Spinal cord (tissue), 10 donors: ENCODE measurements around the gene BCL2L11. TPM values are rescaled to one million over a fixed set of nuclear protein-coding genes. Genes with fewer than 3 reads are reported as not detected.

Experiments
- DNase-seq, 6 donors: peaks; one replicate each; pipeline versions ENCODE4 v3.0.0 to v3.0.0-alpha.2; 2013 to 2015; ENCODE audit warnings: low spot score in 6 of 6, low read depth in 4 of 6
- H3K27ac ChIP-seq: one replicate; pipeline ENCODE4 v1.5.1; 2013; ENCODE audit warnings: low read depth, low read length, control low read depth
- H3K27me3 ChIP-seq: one replicate; pipeline ENCODE4 v1.6.1; 2013; ENCODE audit warnings: low read length; ENCODE audit not compliant: control insufficient read depth, insufficient read depth
- H3K36me3 ChIP-seq: one replicate; pipeline ENCODE4 v1.6.1; 2013; ENCODE audit warnings: low read length; ENCODE audit not compliant: control insufficient read depth, insufficient read depth
- H3K4me1 ChIP-seq: one replicate; pipeline ENCODE4 v1.6.1; 2013; ENCODE audit warnings: low read length; ENCODE audit not compliant: control insufficient read depth, insufficient read depth
- H3K4me3 ChIP-seq: one replicate; pipeline ENCODE4 v1.5.1; 2013; ENCODE audit warnings: low read depth, low read length, control low read depth
- H3K9me3 ChIP-seq: one replicate; pipeline ENCODE4 v1.6.1; 2013; ENCODE audit warnings: low read length; ENCODE audit not compliant: control insufficient read depth, insufficient read depth
- WGBS: methylation state at CpG from one replicate; pipeline ENCODE4 v1.1.5; 2013; ENCODE audit warnings: missing lambda C conversion rate; ENCODE audit not compliant: insufficient coverage; 5-methylcytosine and 5-hydroxymethylcytosine counted together
- polyA plus RNA-seq, 2 donors: library from polyadenylated mRNA; unstranded; fragments of 120-200 nt; gene quantifications; one replicate each; pipeline ENCODE4 v1.2.1, GENCODE V29; 2013; ENCODE audit not compliant: insufficient read length in 2 of 2
- total RNA-seq, 2 donors: library from RNA; depleted of rRNA in 1 of 2; stranded (reverse); fragments of 120-200 nt in 1 of 2; fragments of >200 nt in 1 of 2; gene quantifications; one replicate each; pipeline versions ENCODE4 v1.2.3 to v1.2.4, GENCODE V29; 2013 to 2014
- donor health status: healthy.

Gene BCL2L11
- total and polyA plus RNA-seq, 4 donors = 9.7 to 17.7 (median 13.4) TPM

DNA sequence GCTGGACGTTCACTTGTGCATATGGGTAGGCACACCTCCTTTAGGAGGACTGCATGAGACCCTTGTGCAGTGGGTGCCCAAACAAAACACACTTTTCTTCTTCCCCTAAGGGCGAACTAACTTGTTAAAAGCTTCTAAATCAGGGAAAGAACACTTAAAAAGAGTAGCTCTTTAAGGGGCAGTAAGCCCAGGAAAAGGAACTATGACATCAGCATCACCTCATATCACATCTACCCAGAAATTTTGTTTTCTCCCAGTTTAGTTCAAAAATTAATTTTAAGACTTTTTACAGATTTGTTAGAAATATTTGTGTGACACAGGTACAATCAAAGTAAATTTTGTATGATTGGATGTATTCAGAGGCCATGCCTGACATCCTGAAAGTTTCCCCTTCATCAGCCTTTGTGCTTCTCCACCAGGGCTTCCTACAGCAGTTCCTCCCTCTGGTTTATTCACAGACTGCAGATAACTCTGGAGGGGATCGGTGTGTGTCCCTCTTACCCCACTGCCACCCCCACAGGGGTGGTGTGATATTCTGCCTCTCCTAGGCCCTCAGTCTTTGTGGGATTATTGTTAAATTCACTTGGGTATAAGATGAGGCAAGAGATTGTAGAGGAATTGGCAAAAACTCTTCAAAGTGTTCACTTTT, 27.6 kb downstream of the BCL2L11 start:
- no peak overlapping the region for H3K27ac ChIP-seq
- no peak overlapping the region for H3K4me3 ChIP-seq
- H3K9me3 ChIP-seq = no peaks in the 10 kb centered on the region
- WGBS = 100% methylated on average over 1 of the region's 3 CpGs
- peaks cover 9% of the 10 kb centered on the region for H3K36me3 ChIP-seq
- no peaks in the 10 kb centered on the region for H3K4me1 ChIP-seq
- H3K27me3 ChIP-seq = no peaks in the 10 kb centered on the region
- no peak for DNase-seq

DNA sequence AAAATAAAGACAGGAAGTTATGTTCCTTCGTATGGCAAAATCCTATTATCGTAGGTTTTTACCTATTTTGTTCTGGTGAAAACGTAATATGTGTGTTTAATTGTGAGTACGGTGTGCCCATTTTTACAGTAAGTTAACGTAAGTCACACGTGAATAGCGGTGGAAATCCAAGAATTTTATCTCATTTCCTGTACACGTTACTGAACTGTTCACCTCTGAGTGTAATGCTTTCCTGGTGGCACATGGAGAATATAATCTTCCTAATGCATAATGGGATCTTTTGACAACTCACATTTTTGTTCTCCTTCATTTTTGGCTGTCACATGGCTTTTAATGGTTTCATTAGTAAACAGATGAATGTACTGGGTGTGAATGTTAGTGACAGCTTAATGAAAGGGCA, 28.2 kb downstream of the BCL2L11 start:
- DNase-seq = no peak

DNA sequence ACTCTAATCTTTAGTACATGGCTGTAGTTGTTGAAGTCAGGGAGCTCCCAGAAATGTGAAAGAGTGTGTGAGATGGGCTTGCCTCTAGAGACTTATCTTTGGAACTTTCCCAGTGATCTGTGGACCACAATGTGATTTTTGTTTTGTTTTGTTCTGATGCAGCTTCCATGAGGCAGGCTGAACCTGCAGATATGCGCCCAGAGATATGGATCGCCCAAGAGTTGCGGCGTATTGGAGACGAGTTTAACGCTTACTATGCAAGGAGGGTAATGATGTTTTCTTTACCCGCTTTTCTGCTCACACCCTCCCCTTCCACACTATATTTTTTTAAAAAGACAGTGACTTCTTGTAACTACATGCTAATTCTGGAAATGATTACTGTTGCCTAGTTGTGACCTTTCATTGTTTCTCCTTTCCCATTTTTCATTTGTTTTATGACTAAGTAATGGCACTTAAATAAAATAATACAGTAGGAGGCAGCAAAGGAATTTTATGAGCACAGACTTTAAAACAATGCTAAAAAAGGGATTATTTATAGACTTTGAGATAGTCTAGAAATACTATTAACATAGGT, 29.3 kb downstream of the BCL2L11 start:
- Histone ChIP-seq H3K27me3 (no peaks in the 10 kb centered on the region), H3K27ac (no peak overlapping the region), H3K4me3 (no peak overlapping the region), H3K4me1 (no peaks in the 10 kb centered on the region), H3K36me3 (peaks cover 9% of the 10 kb centered on the region), H3K9me3 (no peaks in the 10 kb centered on the region)
- no CpG with 5 or more reads among the region's 7 CpGs for WGBS
- no peak for DNase-seq

More for the DNA sequence above, 28.2 kb downstream of the BCL2L11 start:
- Histone ChIP-seq H3K4me3 (no peak overlapping the region), H3K27ac (no peak overlapping the region), H3K27me3 (no peaks in the 10 kb centered on the region), H3K36me3 (peaks cover 9% of the 10 kb centered on the region), H3K9me3 (no peaks in the 10 kb centered on the region), H3K4me1 (no peaks in the 10 kb centered on the region)
- WGBS = 98% methylated on average over 5 of the region's 8 CpGs

DNA sequence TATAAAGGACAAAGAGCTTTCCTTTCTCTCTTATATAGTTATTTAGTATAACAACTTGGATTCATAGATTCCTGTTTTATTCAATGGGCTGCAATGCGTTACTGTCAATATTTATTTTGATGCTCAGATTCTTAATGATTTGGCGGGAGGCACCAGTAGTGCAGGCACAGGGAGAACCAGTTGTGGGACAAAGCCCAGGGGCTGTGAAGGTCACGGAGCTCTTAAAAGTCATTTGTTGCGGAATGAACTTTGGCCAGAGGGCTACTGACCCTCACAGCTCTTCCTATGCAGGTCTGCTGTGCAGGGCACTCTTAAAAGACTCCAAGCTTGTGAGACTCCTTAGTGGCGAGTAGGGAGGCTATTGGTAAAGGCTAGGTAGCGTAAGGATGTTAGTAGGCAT, 34.0 kb downstream of the BCL2L11 start:
- Histone ChIP-seq H3K36me3 (peaks cover 9% of the 10 kb centered on the region), H3K27ac (no peak overlapping the region), H3K9me3 (no peaks in the 10 kb centered on the region), H3K4me1 (peaks cover 15% of the 10 kb centered on the region), H3K4me3 (no peak overlapping the region), H3K27me3 (no peaks in the 10 kb centered on the region)
- 84% methylated on average over 6 of the region's 6 CpGs for WGBS
- DNase-seq = no peak

DNA sequence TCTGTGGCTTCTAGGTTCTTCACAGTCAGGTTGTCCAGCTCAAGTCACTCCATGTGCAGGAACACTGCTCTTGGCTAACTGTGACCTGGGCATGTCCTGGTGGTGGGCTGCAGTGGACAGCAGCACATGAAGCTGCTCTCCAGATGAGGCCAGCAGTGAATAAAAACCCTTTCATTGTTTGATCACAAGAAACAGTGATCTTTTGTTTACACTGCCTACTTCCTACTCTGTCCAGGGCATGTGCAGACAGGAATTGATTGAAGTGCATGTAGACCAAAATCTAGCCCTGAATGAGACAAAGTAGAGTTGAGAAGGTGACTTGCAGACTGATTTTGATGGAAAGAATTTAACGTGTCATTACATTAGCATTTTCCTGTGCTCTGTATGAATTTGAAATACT, 34.9 kb downstream of the BCL2L11 start:
- no peak overlapping the region for H3K27ac ChIP-seq
- H3K4me1 ChIP-seq = peaks cover 22% of the 10 kb centered on the region
- H3K9me3 ChIP-seq = no peaks in the 10 kb centered on the region
- H3K4me3 ChIP-seq = no peak overlapping the region
- no peaks in the 10 kb centered on the region for H3K27me3 ChIP-seq
- no peak for DNase-seq
- no CpG with 5 or more reads among the region's 1 CpG for WGBS
- H3K36me3 ChIP-seq = peaks cover 9% of the 10 kb centered on the region

DNA sequence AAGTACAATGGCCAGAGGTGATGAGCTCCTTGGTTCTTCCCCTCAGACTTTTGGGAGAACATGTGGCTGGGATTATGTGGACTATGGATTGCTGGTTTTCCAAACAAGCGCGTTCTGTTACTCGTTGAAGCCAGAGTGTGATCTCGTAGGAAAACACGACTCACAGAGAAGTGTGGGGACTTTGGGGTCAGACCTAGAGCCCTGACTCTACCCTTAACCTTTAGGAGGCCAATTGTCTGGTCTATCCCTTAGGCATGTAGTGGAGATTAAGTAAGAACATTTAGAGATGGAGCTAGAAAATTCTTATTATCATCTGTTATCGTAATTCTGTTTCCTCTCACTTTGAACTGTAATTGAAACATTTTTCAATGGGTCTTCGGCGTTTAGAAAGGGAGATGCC, 35.8 kb downstream of the BCL2L11 start:
- H3K4me1 ChIP-seq = peaks cover 30% of the 10 kb centered on the region
- H3K27me3 ChIP-seq = no peaks in the 10 kb centered on the region
- 82% methylated on average over 5 of the region's 8 CpGs for WGBS
- H3K4me3 ChIP-seq = no peak overlapping the region
- no peaks in the 10 kb centered on the region for H3K9me3 ChIP-seq
- H3K27ac ChIP-seq = no peak overlapping the region
- H3K36me3 ChIP-seq = peaks cover 5% of the 10 kb centered on the region
- no peak for DNase-seq

DNA sequence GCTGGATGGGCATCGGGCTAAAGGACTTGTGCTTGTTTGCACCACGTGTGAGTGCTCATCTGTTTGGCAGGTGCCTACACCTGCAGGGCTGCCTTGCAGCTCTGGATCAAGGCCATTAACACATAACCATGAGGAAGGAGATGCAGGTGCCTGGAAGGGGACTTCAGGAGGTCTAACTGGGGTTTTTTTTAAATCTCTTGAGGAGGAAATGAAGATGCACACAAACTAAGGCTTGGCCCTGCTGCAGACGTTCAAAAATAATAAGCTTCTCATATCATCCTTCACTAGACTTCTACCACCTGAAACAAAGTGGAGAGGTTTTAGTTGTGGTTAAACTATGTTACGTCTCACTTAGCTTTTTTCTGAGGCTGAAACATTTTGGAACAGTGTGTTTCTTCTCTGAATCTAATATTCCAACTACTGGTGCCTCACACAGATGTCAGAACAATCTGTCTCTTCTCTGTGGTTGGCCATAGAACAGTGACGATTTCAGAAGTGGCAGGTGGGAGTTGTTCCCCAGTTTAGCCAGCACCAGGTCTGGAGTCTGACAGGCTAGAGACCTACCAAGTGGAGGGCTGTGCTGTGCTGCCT, 36.5 kb downstream of the BCL2L11 start:
- peaks cover 3% of the 10 kb centered on the region for H3K36me3 ChIP-seq
- H3K27me3 ChIP-seq = no peaks in the 10 kb centered on the region
- no peak for DNase-seq
- 83% methylated on average over 2 of the region's 5 CpGs for WGBS
- H3K4me1 ChIP-seq = peaks cover 36% of the 10 kb centered on the region
- H3K27ac ChIP-seq = no peak overlapping the region
- no peak overlapping the region for H3K4me3 ChIP-seq
- no peaks in the 10 kb centered on the region for H3K9me3 ChIP-seq

DNA sequence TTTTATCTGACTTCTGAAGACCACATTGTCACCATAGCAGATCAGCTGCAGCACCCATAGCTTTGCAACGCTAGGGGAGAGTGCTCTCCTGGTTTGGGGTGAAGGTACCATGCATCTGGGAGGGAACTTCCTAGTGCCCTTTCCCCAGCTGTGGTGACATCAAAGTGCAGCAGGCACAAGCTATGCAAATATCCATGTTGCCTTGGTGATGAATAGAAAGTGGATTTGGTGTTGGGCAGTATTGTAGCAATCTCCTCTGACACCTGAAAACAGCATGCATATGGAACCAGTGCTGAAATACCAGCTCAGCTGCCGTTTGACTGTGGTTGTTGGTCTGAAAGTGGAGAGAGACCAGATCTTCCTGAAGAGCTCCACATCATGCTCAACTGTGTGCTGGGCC, 37.1 kb downstream of the BCL2L11 start:
- Histone ChIP-seq H3K36me3 (no peaks in the 10 kb centered on the region), H3K4me1 (peaks cover 37% of the 10 kb centered on the region), H3K4me3 (no peak overlapping the region), H3K9me3 (no peaks in the 10 kb centered on the region), H3K27me3 (no peaks in the 10 kb centered on the region), H3K27ac (no peak overlapping the region)
- no peak for DNase-seq
- WGBS = 82% methylated on average over 2 of the region's 2 CpGs

DNA sequence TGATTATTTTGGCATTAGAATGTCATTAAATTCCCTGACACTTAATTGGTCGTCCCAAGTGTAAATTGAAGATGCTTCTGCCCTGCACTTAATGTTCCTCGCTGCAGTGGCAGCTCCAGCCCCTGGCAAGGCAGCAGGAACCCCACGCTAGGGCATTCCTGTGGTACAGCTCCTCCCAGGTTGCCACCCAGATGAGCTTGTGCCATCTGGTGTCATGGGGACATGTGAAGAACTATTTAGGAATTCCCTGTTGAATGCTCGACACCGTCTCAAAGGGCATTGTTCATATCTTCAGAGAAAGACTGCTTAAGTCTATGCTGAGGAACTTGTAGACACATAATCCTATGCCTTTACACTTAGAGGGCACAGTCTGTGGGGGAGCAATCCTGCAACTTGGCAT, 38.9 kb downstream of the BCL2L11 start:
- Histone ChIP-seq H3K9me3 (no peaks in the 10 kb centered on the region), H3K4me3 (no peak overlapping the region), H3K27ac (no peak overlapping the region), H3K4me1 (peaks cover 41% of the 10 kb centered on the region), H3K27me3 (no peaks in the 10 kb centered on the region), H3K36me3 (no peaks in the 10 kb centered on the region)
- WGBS = 59% methylated on average over 5 of the region's 5 CpGs
- DNase-seq = no peak

DNA sequence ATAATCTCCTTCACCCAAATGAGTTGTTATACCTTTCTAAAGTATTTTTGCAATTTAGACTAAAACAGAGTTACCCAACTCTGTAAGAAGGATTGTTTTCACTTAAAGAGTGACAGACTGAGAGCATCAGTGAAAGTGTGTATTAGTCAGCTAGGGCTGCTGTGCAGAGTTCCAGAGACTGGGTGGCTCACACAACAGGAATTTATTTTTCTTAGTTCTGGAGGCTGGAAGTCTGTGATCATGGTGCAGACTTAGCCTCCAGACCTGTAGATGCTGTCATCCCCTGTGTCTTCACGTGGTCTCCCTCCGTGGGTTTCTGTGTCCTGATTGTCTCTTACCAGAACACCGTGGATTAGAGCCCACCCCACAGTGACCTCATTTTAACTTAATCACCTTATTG, 40.0 kb downstream of the BCL2L11 start:
- Histone ChIP-seq H3K9me3 (no peaks in the 10 kb centered on the region), H3K36me3 (peaks cover 4% of the 10 kb centered on the region), H3K4me3 (no peak overlapping the region), H3K27me3 (no peaks in the 10 kb centered on the region), H3K27ac (no peak overlapping the region), H3K4me1 (peaks cover 36% of the 10 kb centered on the region)
- 89% methylated on average over 3 of the region's 3 CpGs for WGBS
- DNase-seq = no peak
